ENCODE results near the gene RNF215.
"Not testable (repeated sequence)": the region's sequence is repeated elsewhere in the genome, so short reads cannot be mapped to it uniquely, and the experiment has no call there.

RNF215 gene

GRCh38 chr22:30406400-30406799 is 19.2 kb upstream of the RNF215 start:
- no peak for DNase-seq (ENCODE audit: low read depth, low spot score)
- Histone ChIP-seq H3K4me3 (ENCODE audit: low read length) (no peak overlapping the region), H3K36me3 (ENCODE audit: control insufficient read depth, insufficient read depth, low read length) (no peaks in the 10 kb centered on the region), H3K4me1 (ENCODE audit: control insufficient read depth, insufficient read depth, low read length) (no peaks in the 10 kb centered on the region; the same call in 1 of the 2 replicates), H3K9me3 (ENCODE audit: control insufficient read depth, insufficient read depth, low read length) (no peaks in the 10 kb centered on the region), H3K27me3 (ENCODE audit: control insufficient read depth, insufficient read depth, low read length) (no peaks in the 10 kb centered on the region), H3K27ac (ENCODE audit: low read length) (no peak overlapping the region)
- no CpG with 5 or more reads among the region's 6 CpGs for WGBS (ENCODE audit: insufficient coverage, insufficient read length)

DNA sequence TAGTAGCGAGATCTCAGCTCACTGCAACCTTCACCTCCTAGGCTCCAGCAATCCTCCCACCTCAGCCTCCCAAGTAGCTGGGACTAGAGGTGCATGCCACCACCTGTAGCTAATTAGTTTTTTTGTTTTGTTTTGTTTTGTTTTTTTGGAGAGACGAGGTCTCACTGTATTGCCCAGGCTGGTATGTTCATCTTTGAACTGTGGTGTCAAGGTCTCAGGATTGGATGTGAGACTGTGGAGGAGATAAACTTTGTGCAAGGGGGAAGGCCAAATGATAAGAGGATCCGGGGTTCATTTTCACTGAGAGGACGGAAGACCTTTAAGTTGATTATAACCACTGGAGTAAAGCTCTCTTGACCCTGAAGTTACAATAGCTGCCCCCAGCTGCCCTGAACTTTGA is 18.5 kb upstream of the RNF215 start:
- Histone ChIP-seq H3K36me3 (ENCODE audit: control insufficient read depth, insufficient read depth, low read length) (no peaks in the 10 kb centered on the region), H3K4me1 (ENCODE audit: control insufficient read depth, insufficient read depth, low read length) (no peaks in the 10 kb centered on the region; the same call in 1 of the 2 replicates), H3K27me3 (ENCODE audit: control insufficient read depth, insufficient read depth, low read length) (no peaks in the 10 kb centered on the region), H3K4me3 (ENCODE audit: low read length) (no peak overlapping the region), H3K9me3 (ENCODE audit: control insufficient read depth, insufficient read depth, low read length) (no peaks in the 10 kb centered on the region), H3K27ac (ENCODE audit: low read length) (no peak overlapping the region)
- no CpG with 5 or more reads among the region's 4 CpGs for whole genome bisulfite sequencing (ENCODE audit: insufficient coverage, insufficient read length)
- no peak for DNase-seq (ENCODE audit: low read depth, low spot score)

- H3K4me3 ChIP-seq (ENCODE audit: low read length): no peak overlapping the region
- H3K36me3 ChIP-seq (ENCODE audit: control insufficient read depth, insufficient read depth, low read length): no peaks in the 10 kb centered on the region
- no peaks in the 10 kb centered on the region for H3K9me3 ChIP-seq (ENCODE audit: control insufficient read depth, insufficient read depth, low read length)
- no peaks in the 10 kb centered on the region; the same call in 1 of the 2 replicates for H3K4me1 ChIP-seq (ENCODE audit: control insufficient read depth, insufficient read depth, low read length)
- H3K27ac ChIP-seq (ENCODE audit: low read length): no peak overlapping the region
- no peak for DNase-seq (ENCODE audit: low read depth, low spot score)
- H3K27me3 ChIP-seq (ENCODE audit: control insufficient read depth, insufficient read depth, low read length): no peaks in the 10 kb centered on the region
- WGBS (ENCODE audit: insufficient coverage, insufficient read length): no CpG with 5 or more reads among the region's 6 CpGs
Measured at GRCh38 chr22:30404307-30404706, 17.1 kb upstream of the RNF215 start.

DNA sequence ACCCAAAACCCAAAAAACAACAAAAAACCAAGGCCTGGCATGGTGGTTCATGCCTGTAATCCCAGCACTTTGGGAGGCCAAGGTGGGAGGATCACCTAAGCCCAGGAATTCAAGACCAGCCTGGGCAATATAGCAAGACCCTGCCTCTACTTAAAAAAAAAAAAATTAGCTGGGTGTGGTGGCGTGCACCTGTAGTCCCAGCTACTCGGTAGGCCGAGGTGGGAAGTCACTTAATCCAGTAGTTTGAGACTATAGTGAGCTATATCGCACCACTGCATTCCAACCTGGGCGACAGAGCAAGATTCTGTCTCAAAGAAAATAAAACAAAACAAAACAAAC is 15.5 kb upstream of the RNF215 start:
- not testable (repeated sequence) for H3K27ac ChIP-seq (ENCODE audit: low read length); H3K27me3 ChIP-seq (ENCODE audit: control insufficient read depth, insufficient read depth, low read length); H3K36me3 ChIP-seq (ENCODE audit: control insufficient read depth, insufficient read depth, low read length); H3K4me1 ChIP-seq (ENCODE audit: control insufficient read depth, insufficient read depth, low read length); DNase-seq (ENCODE audit: low read depth, low spot score); H3K4me3 ChIP-seq (ENCODE audit: low read length); H3K9me3 ChIP-seq (ENCODE audit: control insufficient read depth, insufficient read depth, low read length)
- no CpG with 5 or more reads among the region's 5 CpGs for WGBS (ENCODE audit: insufficient coverage, insufficient read length)

GRCh38 chr22:30402028-30402765 is 15.0 kb upstream of the RNF215 start:
- no CpG with 5 or more reads among the region's 5 CpGs for WGBS (ENCODE audit: insufficient coverage, insufficient read length)
- Histone ChIP-seq H3K36me3 (ENCODE audit: control insufficient read depth, insufficient read depth, low read length) (no peaks in the 10 kb centered on the region), H3K27ac (ENCODE audit: low read length) (no peak overlapping the region), H3K4me1 (ENCODE audit: control insufficient read depth, insufficient read depth, low read length) (peaks cover 3% of the 10 kb centered on the region), H3K9me3 (ENCODE audit: control insufficient read depth, insufficient read depth, low read length) (no peaks in the 10 kb centered on the region), H3K4me3 (ENCODE audit: low read length) (no peak overlapping the region), H3K27me3 (ENCODE audit: control insufficient read depth, insufficient read depth, low read length) (peaks cover 2% of the 10 kb centered on the region; the same call in 1 of the 2 replicates)
- DNase-seq (ENCODE audit: low read depth, low spot score): no peak

GRCh38 chr22:30401024-30401423 is 13.8 kb upstream of the RNF215 start:
- DNase-seq (ENCODE audit: low read depth, low spot score); H3K4me3 ChIP-seq (ENCODE audit: low read length); H3K36me3 ChIP-seq (ENCODE audit: control insufficient read depth, insufficient read depth, low read length); H3K9me3 ChIP-seq (ENCODE audit: control insufficient read depth, insufficient read depth, low read length); H3K27ac ChIP-seq (ENCODE audit: low read length); H3K27me3 ChIP-seq (ENCODE audit: control insufficient read depth, insufficient read depth, low read length); H3K4me1 ChIP-seq (ENCODE audit: control insufficient read depth, insufficient read depth, low read length): not testable (repeated sequence)
- WGBS (ENCODE audit: insufficient coverage, insufficient read length): no CpG with 5 or more reads among the region's 3 CpGs

DNA sequence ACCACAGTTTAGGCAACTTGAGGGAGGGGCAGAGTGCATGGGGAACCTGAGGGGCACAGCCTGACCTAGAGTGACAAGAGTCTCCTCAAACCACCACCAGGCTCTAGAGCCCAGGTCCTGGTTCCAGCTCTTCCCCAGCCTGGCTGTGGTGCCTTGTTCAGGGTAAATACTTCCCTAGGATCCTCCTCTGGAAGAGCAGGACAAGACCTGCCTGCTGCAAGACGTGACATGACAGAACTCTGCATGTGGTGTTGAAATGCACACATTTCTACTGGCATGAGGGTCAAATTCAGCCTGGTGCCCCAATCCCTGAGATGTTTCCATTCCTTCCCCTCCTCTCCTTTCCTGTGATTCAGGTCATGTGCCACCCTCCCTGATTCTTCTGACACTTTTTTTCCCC is 12.9 kb upstream of the RNF215 start:
- no CpG with 5 or more reads among the region's 1 CpG for WGBS (ENCODE audit: insufficient coverage, insufficient read length)

GRCh38 chr22:30399718-30400117 is 12.5 kb upstream of the RNF215 start:
- no peaks in the 10 kb centered on the region for H3K36me3 ChIP-seq (ENCODE audit: control insufficient read depth, insufficient read depth, low read length)
- WGBS (ENCODE audit: insufficient coverage, insufficient read length): no CpG with 5 or more reads among the region's 5 CpGs
- H3K4me3 ChIP-seq (ENCODE audit: low read length): no peak overlapping the region
- no peak overlapping the region for H3K27ac ChIP-seq (ENCODE audit: low read length)
- peaks cover 3% of the 10 kb centered on the region for H3K4me1 ChIP-seq (ENCODE audit: control insufficient read depth, insufficient read depth, low read length)
- no peak for DNase-seq (ENCODE audit: low read depth, low spot score)
- H3K27me3 ChIP-seq (ENCODE audit: control insufficient read depth, insufficient read depth, low read length): peaks cover 2% of the 10 kb centered on the region; the same call in 1 of the 2 replicates
- no peaks in the 10 kb centered on the region for H3K9me3 ChIP-seq (ENCODE audit: control insufficient read depth, insufficient read depth, low read length)

More for the DNA sequence above, 12.9 kb upstream of the RNF215 start:
- Histone ChIP-seq H3K9me3 (ENCODE audit: control insufficient read depth, insufficient read depth, low read length) (no peaks in the 10 kb centered on the region), H3K36me3 (ENCODE audit: control insufficient read depth, insufficient read depth, low read length) (no peaks in the 10 kb centered on the region), H3K4me3 (ENCODE audit: low read length) (no peak overlapping the region), H3K27ac (ENCODE audit: low read length) (no peak overlapping the region), H3K27me3 (ENCODE audit: control insufficient read depth, insufficient read depth, low read length) (peaks cover 2% of the 10 kb centered on the region; the same call in 1 of the 2 replicates), H3K4me1 (ENCODE audit: control insufficient read depth, insufficient read depth, low read length) (peaks cover 3% of the 10 kb centered on the region)
- no peak for DNase-seq (ENCODE audit: low read depth, low spot score)

- Histone ChIP-seq H3K36me3 (ENCODE audit: control insufficient read depth, insufficient read depth, low read length) (no peaks in the 10 kb centered on the region), H3K4me1 (ENCODE audit: control insufficient read depth, insufficient read depth, low read length) (peaks cover 3% of the 10 kb centered on the region), H3K4me3 (ENCODE audit: low read length) (no peak overlapping the region; the same call in 1 of the 2 replicates), H3K27me3 (ENCODE audit: control insufficient read depth, insufficient read depth, low read length) (peaks cover 2% of the 10 kb centered on the region; the same call in 1 of the 2 replicates), H3K27ac (ENCODE audit: low read length) (no peak overlapping the region), H3K9me3 (ENCODE audit: control insufficient read depth, insufficient read depth, low read length) (no peaks in the 10 kb centered on the region)
- DNase-seq (ENCODE audit: low read depth, low spot score): no peak
- no CpG with 5 or more reads among the region's 25 CpGs for WGBS (ENCODE audit: insufficient coverage, insufficient read length)
Measured at GRCh38 chr22:30398685-30399680, 11.8 kb upstream of the RNF215 start.

All from iPS DF 6.9 (cell line).